Activated CD4-positive, alpha-beta T cell treated with anti-CD3 and anti-CD28 coated beads for 24 hours (primary cell): ENCODE measurements around the gene SVEP1.
"Not testable (repeated sequence)": the region's sequence is repeated elsewhere in the genome, so short reads cannot be mapped to it uniquely, and the experiment has no call there.

Source experiments
- DNase-seq, 2 donors: peaks; one replicate each; pipeline ENCODE4 v3.0.0-alpha.2; 2020; ENCODE audit warnings: low read depth in 2 of 2

Gene SVEP1

GRCh38 chr9:110364451-110364850, 215.1 kb downstream of the SVEP1 start:
- no peak for DNase-seq

GRCh38 chr9:110358992-110359391, 220.5 kb downstream of the SVEP1 start:
- DNase-seq = not testable (repeated sequence)

- DNase-seq = no peak
Observed at GRCh38 chr9:110357505-110357904, 222.0 kb downstream of the SVEP1 start.

- no peak for DNase-seq
Observed at GRCh38 chr9:110356639-110357395, 222.7 kb downstream of the SVEP1 start.

- DNase-seq = no peak
Observed at GRCh38 chr9:110355911-110356310, 223.6 kb downstream of the SVEP1 start.

- no peak for DNase-seq
Observed at GRCh38 chr9:110351009-110351467, 228.5 kb downstream of the SVEP1 start.

GRCh38 chr9:110346325-110346724, 233.2 kb downstream of the SVEP1 start:
- DNase-seq = no peak

GRCh38 chr9:110344821-110345220, 234.7 kb downstream of the SVEP1 start:
- DNase-seq = no peak

- DNase-seq = no peak
Observed at GRCh38 chr9:110343551-110343950, 236.0 kb downstream of the SVEP1 start.

- DNase-seq = no peak
Observed at GRCh38 chr9:110340306-110340705, 239.2 kb downstream of the SVEP1 start.

- DNase-seq = no peak
Observed at GRCh38 chr9:110338143-110338542, 241.4 kb downstream of the SVEP1 start.

- no peak for DNase-seq
Observed at GRCh38 chr9:110337727-110338126, 241.8 kb downstream of the SVEP1 start, which contains the start of gene TXNDC8. Gene TXNDC8, minus strand, starts transcription at chr9:110337863.

GRCh38 chr9:110336363-110336762, 243.2 kb downstream of the SVEP1 start:
- DNase-seq = no peak

- no peak for DNase-seq
Observed at GRCh38 chr9:110334871-110335270, 244.7 kb downstream of the SVEP1 start.

GRCh38 chr9:110334183-110334582, 245.4 kb downstream of the SVEP1 start:
- DNase-seq = no peak

GRCh38 chr9:110332766-110333165, 246.8 kb downstream of the SVEP1 start:
- no peak for DNase-seq

GRCh38 chr9:110330484-110331105, 248.9 kb downstream of the SVEP1 start:
- no peak for DNase-seq

- no peak for DNase-seq
Observed at GRCh38 chr9:110329639-110330230, 249.8 kb downstream of the SVEP1 start.

GRCh38 chr9:110328763-110329162, 250.8 kb downstream of the SVEP1 start:
- no peak for DNase-seq

- no peak for DNase-seq
Observed at GRCh38 chr9:110327716-110328115, 251.8 kb downstream of the SVEP1 start.

GRCh38 chr9:110323818-110324217, 255.7 kb downstream of the SVEP1 start:
- DNase-seq = no peak

GRCh38 chr9:110320651-110321445, 258.7 kb downstream of the SVEP1 start:
- no peak for DNase-seq
